Measurements from ENCODE around the gene PSD.

Gene PSD

GRCh38 chr10:102394801-102395399 is 23.7 kb downstream of the PSD start:
- Histone ChIP-seq H3K4me2 (ENCODE audit: low read length) (peak overlapping the region; percentile 91), H3K79me2 (ENCODE audit: control insufficient read depth, low read length) (peaks cover 6% of the 10 kb centered on the region; the same call in 1 of the 2 replicates), H3K9me2 (replicated peaks; ENCODE audit: control insufficient read depth, low read length) (no peaks in the 10 kb centered on the region), H3K4me3 (ENCODE audit: low read length) (peak overlapping the region; percentile 86), H3K9me3 (ENCODE audit: control insufficient read depth, insufficient read depth, low read length) (no peaks in the 10 kb centered on the region), H3K4me1 (ENCODE audit: control insufficient read depth, low read length) (peaks cover 25% of the 10 kb centered on the region), H3K27ac (ENCODE audit: low read depth, low read length) (peak overlapping the region; percentile 76), H3K27me3 (ENCODE audit: control insufficient read depth, low read length) (peaks cover 19% of the 10 kb centered on the region), H3K36me3 (ENCODE audit: control insufficient read depth, low read length) (peaks cover 8% of the 10 kb centered on the region; the same call in 1 of the 2 replicates), H3F3A (ENCODE audit: control insufficient read depth, insufficient read depth) (0 out of 2 replicates have a peak, but pooled peaks cover 2% of the 10 kb centered on the region), H4K20me1 (ENCODE audit: control insufficient read depth, insufficient read depth, low read depth, low read length) (no peaks in the 10 kb centered on the region)
- TF ChIP-seq EZH2phosphoT487 (IDR thresholded peaks at IDR 0.05; ENCODE audit: borderline replicate concordance, low read length), result no peak

GRCh38 chr10:102394079-102394800 is 24.3 kb downstream of the PSD start:
- H3K4me2 ChIP-seq (ENCODE audit: low read length), result peak overlapping the region; percentile 91
- H3K9me2 ChIP-seq (replicated peaks; ENCODE audit: control insufficient read depth, low read length), result no peaks in the 10 kb centered on the region
- 0 out of 2 replicates have a peak, but pooled peaks cover 2% of the 10 kb centered on the region for H3F3A ChIP-seq (ENCODE audit: control insufficient read depth, insufficient read depth)
- peaks cover 20% of the 10 kb centered on the region for H3K4me1 ChIP-seq (ENCODE audit: control insufficient read depth, low read length)
- H3K9me3 ChIP-seq (ENCODE audit: control insufficient read depth, insufficient read depth, low read length), result no peaks in the 10 kb centered on the region
- H3K27me3 ChIP-seq (ENCODE audit: control insufficient read depth, low read length), result peaks cover 20% of the 10 kb centered on the region
- H3K27ac ChIP-seq (ENCODE audit: low read depth, low read length), result peak overlapping the region; percentile 76
- H4K20me1 ChIP-seq (ENCODE audit: control insufficient read depth, insufficient read depth, low read depth, low read length), result no peaks in the 10 kb centered on the region
- TF ChIP-seq EZH2phosphoT487 (IDR thresholded peaks at IDR 0.05; ENCODE audit: borderline replicate concordance, low read length), result no peak
- no peak for TF ChIP-seq CTCF (IDR thresholded peaks at IDR 0.05; ENCODE audit: low read depth, low read length, poor library complexity, severe bottlenecking)
- peaks cover 6% of the 10 kb centered on the region; the same call in 1 of the 2 replicates for H3K79me2 ChIP-seq (ENCODE audit: control insufficient read depth, low read length)
- peaks cover 8% of the 10 kb centered on the region; the same call in 1 of the 2 replicates for H3K36me3 ChIP-seq (ENCODE audit: control insufficient read depth, low read length)
- peak overlapping the region; percentile 86 for H3K4me3 ChIP-seq (ENCODE audit: low read length)

DNA sequence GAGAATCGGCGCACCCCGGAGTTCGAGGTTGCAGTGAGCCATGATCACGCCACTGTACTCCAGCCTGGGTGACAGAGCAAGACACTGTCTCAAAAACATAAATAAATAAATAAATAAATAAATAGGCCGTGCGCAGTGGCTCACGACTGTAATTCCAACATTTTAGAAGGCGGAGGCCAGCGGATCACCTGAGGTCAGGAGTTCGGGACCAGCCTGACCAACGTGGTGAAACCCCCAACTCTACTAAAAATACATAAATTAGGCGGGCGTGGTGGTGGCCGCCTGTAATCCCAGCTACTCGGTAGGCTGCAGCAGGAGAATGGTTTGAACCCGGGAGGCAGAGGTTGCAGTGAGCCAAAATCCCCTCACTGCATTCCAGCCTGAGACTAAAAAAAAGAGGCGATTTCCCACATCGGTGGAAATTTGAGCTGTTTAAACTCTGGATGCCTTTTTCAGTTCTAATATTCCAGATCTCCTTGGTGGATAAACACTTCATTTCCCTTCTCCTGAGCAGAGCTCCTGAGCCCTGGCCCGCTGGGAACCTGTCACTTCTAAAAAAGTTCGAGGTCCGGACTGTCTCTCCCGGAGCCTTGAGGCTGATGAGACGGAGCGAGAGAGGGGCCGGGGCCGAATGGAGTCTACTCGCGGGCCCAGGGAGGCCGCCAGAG is 25.0 kb downstream of the PSD start:
- TF ChIP-seq CTCF (IDR thresholded peaks at IDR 0.05; ENCODE audit: low read depth, low read length, poor library complexity, severe bottlenecking) (peak; percentile 87), EZH2phosphoT487 (IDR thresholded peaks at IDR 0.05; ENCODE audit: borderline replicate concordance, low read length) (no peak)
- Histone ChIP-seq H3K4me3 (ENCODE audit: low read length) (peak overlapping the region; percentile 86), H3K27me3 (ENCODE audit: control insufficient read depth, low read length) (peaks cover 20% of the 10 kb centered on the region), H3F3A (ENCODE audit: control insufficient read depth, insufficient read depth) (0 out of 2 replicates have a peak, but pooled peaks cover 2% of the 10 kb centered on the region), H3K4me1 (ENCODE audit: control insufficient read depth, low read length) (peaks cover 14% of the 10 kb centered on the region), H4K20me1 (ENCODE audit: control insufficient read depth, insufficient read depth, low read depth, low read length) (no peaks in the 10 kb centered on the region), H3K9me2 (replicated peaks; ENCODE audit: control insufficient read depth, low read length) (no peaks in the 10 kb centered on the region), H3K4me2 (ENCODE audit: low read length) (peak overlapping the region; percentile 91), H3K79me2 (ENCODE audit: control insufficient read depth, low read length) (peaks cover 6% of the 10 kb centered on the region; the same call in 1 of the 2 replicates), H3K9me3 (ENCODE audit: control insufficient read depth, insufficient read depth, low read length) (no peaks in the 10 kb centered on the region), H3K36me3 (ENCODE audit: control insufficient read depth, low read length) (peaks cover 8% of the 10 kb centered on the region; the same call in 1 of the 2 replicates), H3K27ac (ENCODE audit: low read depth, low read length) (peak overlapping the region; percentile 76)

All from DOHH2 (cell line).